ENCODE measurements around the gene STX5. TPM values are rescaled to one million over a fixed set of nuclear protein-coding genes. Genes with fewer than 3 reads are reported as not detected.

The STX5 gene
- total RNA-seq, 1 donor from 2014 or later = 55.8 TPM

DNA sequence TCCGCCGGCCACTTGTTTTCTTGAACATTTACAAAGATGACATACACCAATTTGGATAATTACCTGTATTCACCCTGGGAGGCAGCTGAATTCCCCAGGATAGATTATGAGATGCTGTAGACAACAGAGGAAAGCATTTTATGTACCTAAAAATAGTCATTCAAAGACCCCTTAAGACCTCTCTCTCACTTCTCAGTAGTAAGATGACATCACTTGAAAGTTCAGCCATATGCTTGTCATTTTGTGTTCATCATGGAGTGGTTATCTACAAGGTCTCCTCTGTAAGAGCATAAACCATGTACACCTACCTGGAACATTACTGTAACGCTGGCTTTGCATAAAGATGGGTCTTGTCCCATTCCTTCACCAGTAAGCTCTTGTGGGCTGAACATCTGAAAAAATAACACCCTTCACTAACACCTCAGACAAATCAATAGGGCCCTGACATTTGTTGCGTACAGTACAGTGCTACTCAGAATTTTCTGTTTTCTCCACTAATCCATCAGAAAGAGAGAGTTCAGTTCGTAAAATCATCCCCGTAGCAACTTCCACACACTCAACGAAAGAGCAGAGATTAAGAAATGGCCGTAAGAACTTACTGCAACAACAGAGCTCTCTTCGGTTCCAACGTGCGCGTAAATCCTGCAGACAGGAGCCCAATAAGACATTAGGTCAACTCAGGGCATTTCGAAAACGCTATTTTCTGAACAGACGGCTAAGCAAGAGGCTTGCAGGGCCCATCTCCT, 23.1 kb upstream of the STX5 start:
- Mint-ChIP-seq H3K27me3 (ENCODE audit: low read depth) (no peaks in the 10 kb centered on the region), H3K27ac (peak overlapping the region; percentile 95), H3K9me3 (no peaks in the 10 kb centered on the region), H3K4me1 (peaks cover 70% of the 10 kb centered on the region), H3K4me3 (peak overlapping the region; percentile 96), H3K36me3 (peaks cover 24% of the 10 kb centered on the region)
- TF ChIP-seq, protein P1, sequence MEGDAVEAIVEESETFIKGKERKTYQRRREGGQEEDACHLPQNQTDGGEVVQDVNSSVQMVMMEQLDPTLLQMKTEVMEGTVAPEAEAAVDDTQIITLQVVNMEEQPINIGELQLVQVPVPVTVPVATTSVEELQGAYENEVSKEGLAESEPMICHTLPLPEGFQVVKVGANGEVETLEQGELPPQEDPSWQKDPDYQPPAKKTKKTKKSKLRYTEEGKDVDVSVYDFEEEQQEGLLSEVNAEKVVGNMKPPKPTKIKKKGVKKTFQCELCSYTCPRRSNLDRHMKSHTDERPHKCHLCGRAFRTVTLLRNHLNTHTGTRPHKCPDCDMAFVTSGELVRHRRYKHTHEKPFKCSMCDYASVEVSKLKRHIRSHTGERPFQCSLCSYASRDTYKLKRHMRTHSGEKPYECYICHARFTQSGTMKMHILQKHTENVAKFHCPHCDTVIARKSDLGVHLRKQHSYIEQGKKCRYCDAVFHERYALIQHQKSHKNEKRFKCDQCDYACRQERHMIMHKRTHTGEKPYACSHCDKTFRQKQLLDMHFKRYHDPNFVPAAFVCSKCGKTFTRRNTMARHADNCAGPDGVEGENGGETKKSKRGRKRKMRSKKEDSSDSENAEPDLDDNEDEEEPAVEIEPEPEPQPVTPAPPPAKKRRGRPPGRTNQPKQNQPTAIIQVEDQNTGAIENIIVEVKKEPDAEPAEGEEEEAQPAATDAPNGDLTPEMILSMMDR (IDR thresholded peaks at IDR 0.05; ENCODE audit: unreplicated experiment) = no peak
- DNase-seq (ENCODE audit: low spot score in 2 of 2, unreplicated experiment in 2 of 2) = no peak

GRCh38 chr11:62854013-62854824, 22.4 kb upstream of the STX5 start:
- H3K36me3 Mint-ChIP-seq = peaks cover 24% of the 10 kb centered on the region
- no peaks in the 10 kb centered on the region for H3K27me3 Mint-ChIP-seq (ENCODE audit: low read depth)
- peaks cover 62% of the 10 kb centered on the region for H3K4me1 Mint-ChIP-seq
- TF ChIP-seq, protein P1 (IDR thresholded peaks at IDR 0.05; ENCODE audit: unreplicated experiment) = no peak
- DNase-seq (ENCODE audit: low spot score in 2 of 2, unreplicated experiment in 2 of 2) = no peak
- H3K27ac Mint-ChIP-seq = peak overlapping the region; percentile 95
- peak overlapping the region; percentile 96 for H3K4me3 Mint-ChIP-seq
- no peaks in the 10 kb centered on the region for H3K9me3 Mint-ChIP-seq

DNA sequence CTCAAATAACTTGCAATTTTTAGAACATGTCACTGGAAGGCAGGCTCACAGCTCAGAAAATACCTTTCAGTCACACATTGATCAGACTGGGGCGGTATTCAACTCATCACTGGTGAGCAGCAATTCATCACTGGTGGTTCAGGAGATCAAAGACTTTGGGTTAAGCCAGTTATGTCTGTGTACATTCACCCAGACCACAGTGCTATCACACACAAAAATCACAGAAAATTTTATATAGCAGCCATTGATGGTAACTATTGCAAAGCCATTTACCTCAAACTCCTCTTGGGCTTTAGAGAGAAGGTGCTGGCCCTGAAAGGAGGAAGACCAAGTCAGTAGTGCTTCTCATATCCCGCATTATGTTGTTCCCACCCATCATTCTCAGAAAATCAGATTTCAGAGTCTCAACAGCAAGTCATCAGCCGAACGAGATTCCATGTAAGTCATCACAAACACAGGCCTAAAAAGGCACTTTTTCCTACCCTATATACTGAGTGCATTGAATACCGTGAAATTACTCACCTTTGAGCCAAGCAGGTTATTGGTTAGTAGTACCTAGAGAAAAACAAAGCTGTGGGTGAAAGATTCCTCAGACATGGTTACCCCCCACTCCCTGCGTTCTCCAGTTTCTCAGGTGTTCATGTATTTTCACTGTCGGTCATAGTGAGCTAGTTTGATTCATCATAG, 21.6 kb upstream of the STX5 start:
- H3K27me3 Mint-ChIP-seq (ENCODE audit: low read depth) = no peaks in the 10 kb centered on the region
- peak overlapping the region; percentile 96 for H3K4me3 Mint-ChIP-seq
- DNase-seq (ENCODE audit: low spot score in 2 of 2, unreplicated experiment in 2 of 2) = no peak
- TF ChIP-seq, protein P1 (IDR thresholded peaks at IDR 0.05; ENCODE audit: unreplicated experiment) = no peak
- H3K27ac Mint-ChIP-seq = peak overlapping the region; percentile 95
- peaks cover 24% of the 10 kb centered on the region for H3K36me3 Mint-ChIP-seq
- peaks cover 54% of the 10 kb centered on the region for H3K4me1 Mint-ChIP-seq
- no peaks in the 10 kb centered on the region for H3K9me3 Mint-ChIP-seq

DNA sequence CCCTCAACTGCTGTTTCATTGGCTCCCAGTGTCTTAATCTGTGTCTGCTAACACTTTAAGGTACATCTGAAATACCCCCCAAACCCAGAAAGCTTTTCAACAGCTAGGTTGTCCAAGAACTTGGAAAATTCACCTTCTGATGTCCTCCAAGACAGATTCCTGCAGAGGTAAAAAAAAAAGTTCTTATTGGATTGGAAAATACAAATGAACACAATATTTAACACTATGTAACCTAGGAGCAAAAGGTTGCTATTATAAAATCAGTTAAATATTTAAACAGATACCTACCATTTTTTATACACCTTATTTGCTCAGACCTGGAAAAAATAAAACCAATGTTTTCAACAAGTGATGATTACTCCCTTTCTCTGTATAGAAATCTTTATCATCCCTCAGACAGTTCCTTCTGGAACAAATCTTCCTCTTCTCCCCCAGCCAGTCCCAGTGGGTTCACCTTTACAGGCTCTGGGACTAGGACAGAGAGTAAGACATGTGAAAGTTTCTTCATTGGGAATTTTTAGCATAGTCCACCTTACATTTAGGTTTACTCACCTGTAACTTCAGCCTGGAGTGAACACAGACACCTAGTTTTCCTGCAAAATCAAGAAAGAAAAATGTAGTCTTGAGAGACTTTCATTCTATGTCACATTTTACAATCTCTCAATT, 20.8 kb upstream of the STX5 start:
- H3K27ac Mint-ChIP-seq = peak overlapping the region; percentile 95
- H3K27me3 Mint-ChIP-seq (ENCODE audit: low read depth) = no peaks in the 10 kb centered on the region
- no peak for DNase-seq (ENCODE audit: low spot score in 2 of 2, unreplicated experiment in 2 of 2)
- peak overlapping the region; percentile 96 for H3K4me3 Mint-ChIP-seq
- peaks cover 47% of the 10 kb centered on the region for H3K4me1 Mint-ChIP-seq
- H3K36me3 Mint-ChIP-seq = peaks cover 24% of the 10 kb centered on the region
- TF ChIP-seq, protein P1 (IDR thresholded peaks at IDR 0.05; ENCODE audit: unreplicated experiment) = no peak
- H3K9me3 Mint-ChIP-seq = no peaks in the 10 kb centered on the region

DNA sequence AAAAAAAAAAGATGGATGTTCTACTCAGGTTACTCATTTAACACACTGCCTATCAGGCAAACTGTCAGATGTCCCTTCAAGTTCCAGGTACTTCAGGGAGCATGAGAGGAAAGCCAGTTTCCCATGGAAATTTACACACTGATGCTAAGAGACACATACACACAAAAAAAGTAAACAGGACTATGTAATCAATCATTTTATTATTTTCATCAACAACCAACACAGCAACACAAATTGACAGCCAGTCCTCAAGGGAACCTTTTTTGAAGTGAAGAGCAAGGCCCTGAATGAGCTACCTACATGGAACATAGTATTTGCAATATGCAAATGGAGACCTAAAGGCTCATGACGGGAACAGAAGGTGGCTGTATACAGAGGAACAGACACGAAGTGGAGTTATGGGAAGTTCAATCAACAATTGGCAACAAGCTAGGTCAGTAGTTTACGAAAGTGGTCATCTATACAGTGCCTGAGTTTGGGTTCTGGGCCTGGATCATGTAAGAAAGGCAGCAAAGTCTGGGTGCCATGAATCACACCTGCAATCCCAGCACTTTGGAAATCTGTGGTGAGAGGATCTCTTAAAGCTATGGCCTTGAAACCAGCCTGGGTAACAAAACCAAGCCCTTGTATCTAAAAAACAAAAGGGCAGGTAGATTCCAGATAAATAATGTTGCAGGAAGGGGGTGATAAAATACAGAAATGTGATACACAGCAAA, 20.1 kb upstream of the STX5 start:
- Mint-ChIP-seq H3K27ac (peak overlapping the region; percentile 66), H3K27me3 (ENCODE audit: low read depth) (no peaks in the 10 kb centered on the region), H3K4me3 (no peak overlapping the region), H3K36me3 (peaks cover 24% of the 10 kb centered on the region), H3K9me3 (no peaks in the 10 kb centered on the region), H3K4me1 (peaks cover 40% of the 10 kb centered on the region)
- DNase-seq (ENCODE audit: low spot score in 2 of 2, unreplicated experiment in 2 of 2) = no peak
- TF ChIP-seq, protein P1 (IDR thresholded peaks at IDR 0.05; ENCODE audit: unreplicated experiment) = no peak

Measured in mesothelial cell of epicardium (in vitro differentiated cells).